GOT3 (cell line): ENCODE measurements around the gene LHX3.

Experiments
- DNase-seq: peaks from one replicate; lab custom pipeline; 2025; ENCODE audit warnings: mixed read lengths; lab: John Stamatoyannopoulos, UW

Gene LHX3

GRCh38 chr9:136207616-136208015 lies 2.7 kb upstream of the LHX3 start:
- no peak for DNase-seq

- no peak for DNase-seq
Measured at GRCh38 chr9:136206602-136207275, 1.8 kb upstream of the LHX3 start.

- DNase-seq: no peak
Measured at GRCh38 chr9:136205707-136205992, 722 bp upstream of the LHX3 start.

GRCh38 chr9:136204145-136204805 lies 653 bp downstream of the LHX3 start:
- DNase-seq: no peak

GRCh38 chr9:136203408-136204144 lies 1.4 kb downstream of the LHX3 start:
- DNase-seq: no peak

- no peak for DNase-seq
Measured at GRCh38 chr9:136202454-136203407, 2.2 kb downstream of the LHX3 start.

GRCh38 chr9:136201609-136202453 lies 3.1 kb downstream of the LHX3 start:
- DNase-seq: no peak

- no peak for DNase-seq
Measured at GRCh38 chr9:136201174-136201573, 3.8 kb downstream of the LHX3 start.

GRCh38 chr9:136200424-136200823 lies 4.5 kb downstream of the LHX3 start:
- DNase-seq: no peak

GRCh38 chr9:136199391-136200288 lies 5.3 kb downstream of the LHX3 start:
- DNase-seq: no peak

- DNase-seq: no peak
Measured at GRCh38 chr9:136198605-136199083, 6.3 kb downstream of the LHX3 start.

- no peak for DNase-seq
Measured at GRCh38 chr9:136197930-136198604, 6.9 kb downstream of the LHX3 start.

GRCh38 chr9:136197084-136197875 lies 7.6 kb downstream of the LHX3 start:
- DNase-seq: no peak

- no peak for DNase-seq
Measured at GRCh38 chr9:136196404-136197083, 8.4 kb downstream of the LHX3 start.

- no peak for DNase-seq
Measured at GRCh38 chr9:136194540-136194939, 10.4 kb downstream of the LHX3 start.

GRCh38 chr9:136193891-136194279 lies 11.0 kb downstream of the LHX3 start:
- DNase-seq: no peak

GRCh38 chr9:136193127-136193890 lies 11.6 kb downstream of the LHX3 start:
- no peak for DNase-seq
